Neural crest cell (in vitro differentiated cells): ENCODE measurements around the gene NHSL1. TPM values are rescaled to one million over a fixed set of nuclear protein-coding genes. Genes with fewer than 3 reads are reported as not detected.

Source experiments
- DNase-seq: peaks from one replicate; pipeline ENCODE4 v3.0.0; 2021; ENCODE audit warnings: low read depth, mixed read lengths, low spot score
- H3K27ac Mint-ChIP-seq: one replicate; pipeline ENCODE4 v1.8.0; 2021; ENCODE audit warnings: mild to moderate bottlenecking, mixed read lengths; ENCODE audit not compliant: unreplicated experiment
- H3K27me3 Mint-ChIP-seq: 2 replicates; pipeline ENCODE4 v1.8.0; 2021; ENCODE audit warnings: low read depth, mild to moderate bottlenecking, mixed read lengths
- H3K36me3 Mint-ChIP-seq: 2 replicates; pipeline ENCODE4 v1.8.0; 2021; ENCODE audit warnings: low read depth, mild to moderate bottlenecking, mixed read lengths
- H3K4me1 Mint-ChIP-seq: 2 replicates; pipeline ENCODE4 v1.8.0; 2021; ENCODE audit warnings: mixed read lengths
- H3K4me3 Mint-ChIP-seq: one replicate; pipeline ENCODE4 v1.8.0; 2021; ENCODE audit warnings: mild to moderate bottlenecking, mixed read lengths
- H3K9me3 Mint-ChIP-seq: 2 replicates; pipeline ENCODE4 v1.8.0; 2021; ENCODE audit warnings: mixed read lengths
- total RNA-seq: library from RNA; stranded (reverse); gene quantifications from 2 replicates; pipeline ENCODE4 v1.2.1, GENCODE V29; 2021
- TF ChIP-seq, protein P1 (sequence below): fragments of 200-600 bp; sonication (generic); conservative IDR thresholded peaks from 2 replicates; pipeline ENCODE4 v1.5.0; 2021; ENCODE audit warnings: antibody characterized with exemption, mild to moderate bottlenecking

NHSL1 gene
- total RNA-seq, 1 donor from 2014 or later = 54.7 TPM

- no peak for DNase-seq
- H3K27ac Mint-ChIP-seq = peak overlapping the region; percentile 19
- no peak overlapping the region for H3K4me3 Mint-ChIP-seq
- H3K9me3 Mint-ChIP-seq = no peaks in the 10 kb centered on the region
- H3K27me3 Mint-ChIP-seq = no peaks in the 10 kb centered on the region
- peaks cover 10% of the 10 kb centered on the region for H3K4me1 Mint-ChIP-seq
- TF ChIP-seq, protein P1, sequence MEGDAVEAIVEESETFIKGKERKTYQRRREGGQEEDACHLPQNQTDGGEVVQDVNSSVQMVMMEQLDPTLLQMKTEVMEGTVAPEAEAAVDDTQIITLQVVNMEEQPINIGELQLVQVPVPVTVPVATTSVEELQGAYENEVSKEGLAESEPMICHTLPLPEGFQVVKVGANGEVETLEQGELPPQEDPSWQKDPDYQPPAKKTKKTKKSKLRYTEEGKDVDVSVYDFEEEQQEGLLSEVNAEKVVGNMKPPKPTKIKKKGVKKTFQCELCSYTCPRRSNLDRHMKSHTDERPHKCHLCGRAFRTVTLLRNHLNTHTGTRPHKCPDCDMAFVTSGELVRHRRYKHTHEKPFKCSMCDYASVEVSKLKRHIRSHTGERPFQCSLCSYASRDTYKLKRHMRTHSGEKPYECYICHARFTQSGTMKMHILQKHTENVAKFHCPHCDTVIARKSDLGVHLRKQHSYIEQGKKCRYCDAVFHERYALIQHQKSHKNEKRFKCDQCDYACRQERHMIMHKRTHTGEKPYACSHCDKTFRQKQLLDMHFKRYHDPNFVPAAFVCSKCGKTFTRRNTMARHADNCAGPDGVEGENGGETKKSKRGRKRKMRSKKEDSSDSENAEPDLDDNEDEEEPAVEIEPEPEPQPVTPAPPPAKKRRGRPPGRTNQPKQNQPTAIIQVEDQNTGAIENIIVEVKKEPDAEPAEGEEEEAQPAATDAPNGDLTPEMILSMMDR = no peak
- H3K36me3 Mint-ChIP-seq = peaks cover 5% of the 10 kb centered on the region
Observed at GRCh38 chr6:138431256-138432062, 67.8 kb downstream of the NHSL1 start.

GRCh38 chr6:138430361-138431145 is 68.7 kb downstream of the NHSL1 start:
- TF ChIP-seq, protein P1 = no peak
- Mint-ChIP-seq H3K27ac (no peak overlapping the region), H3K4me3 (no peak overlapping the region), H3K36me3 (peaks cover 1% of the 10 kb centered on the region), H3K4me1 (peaks cover 10% of the 10 kb centered on the region), H3K9me3 (no peaks in the 10 kb centered on the region), H3K27me3 (no peaks in the 10 kb centered on the region)
- no peak for DNase-seq

- H3K4me3 Mint-ChIP-seq = no peak overlapping the region
- peaks cover 4% of the 10 kb centered on the region for H3K36me3 Mint-ChIP-seq
- H3K4me1 Mint-ChIP-seq = peaks cover 10% of the 10 kb centered on the region
- H3K27ac Mint-ChIP-seq = no peak overlapping the region
- TF ChIP-seq, protein P1 = no peak
- DNase-seq = no peak
- H3K27me3 Mint-ChIP-seq = no peaks in the 10 kb centered on the region
- H3K9me3 Mint-ChIP-seq = no peaks in the 10 kb centered on the region
Observed at GRCh38 chr6:138429761-138430160, 69.5 kb downstream of the NHSL1 start.

GRCh38 chr6:138428944-138429598 is 70.2 kb downstream of the NHSL1 start:
- TF ChIP-seq, protein P1 = peak; percentile 76
- H3K27me3 Mint-ChIP-seq = no peaks in the 10 kb centered on the region
- DNase-seq = no peak

DNA sequence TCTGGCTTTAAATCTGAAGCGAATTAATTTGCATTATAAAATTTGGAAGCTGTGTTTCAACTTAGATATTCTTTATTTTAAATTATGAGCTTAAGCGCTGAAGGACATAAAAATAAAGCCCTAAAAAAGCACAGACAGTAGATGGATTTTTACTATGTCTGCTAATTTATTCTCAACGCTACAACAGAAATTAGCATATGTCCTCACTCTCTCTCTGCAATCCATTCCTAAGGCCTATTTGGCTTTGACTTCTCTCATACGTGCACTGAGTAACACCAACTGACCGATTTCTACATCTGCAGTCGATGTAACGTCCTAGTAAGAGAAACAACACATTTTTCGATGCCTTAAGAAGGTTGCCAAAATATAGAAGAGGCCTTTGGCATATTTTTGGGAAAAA is 71.6 kb downstream of the NHSL1 start:
- TF ChIP-seq, protein P1 = no peak
- DNase-seq = no peak
- Mint-ChIP-seq H3K36me3 (peaks cover 8% of the 10 kb centered on the region), H3K27me3 (no peaks in the 10 kb centered on the region), H3K4me1 (peaks cover 10% of the 10 kb centered on the region), H3K27ac (no peak overlapping the region), H3K9me3 (no peaks in the 10 kb centered on the region), H3K4me3 (no peak overlapping the region)

More at GRCh38 chr6:138428944-138429598, 70.2 kb downstream of the NHSL1 start:
- H3K36me3 Mint-ChIP-seq = peaks cover 4% of the 10 kb centered on the region
- H3K9me3 Mint-ChIP-seq = no peaks in the 10 kb centered on the region
- no peak overlapping the region for H3K4me3 Mint-ChIP-seq
- peaks cover 10% of the 10 kb centered on the region for H3K4me1 Mint-ChIP-seq
- H3K27ac Mint-ChIP-seq = peak overlapping the region; percentile 68
